Gastroesophageal sphincter (tissue), 4 donors: Measurements from ENCODE around the gene CCDC146. TPM values are rescaled to one million over a fixed set of nuclear protein-coding genes. Genes with fewer than 3 reads are reported as not detected.
"Not testable (repeated sequence)": the region's sequence is repeated elsewhere in the genome, so short reads cannot be mapped to it uniquely, and the experiment has no call there.

Source experiments
- ATAC-seq: fragments of 150-250 bp; one replicate; pipeline ENCODE4 v1.9.1; 2016; ENCODE audit warnings: mild to moderate bottlenecking, moderate library complexity
- H3K27ac ChIP-seq, 4 donors: fragments of 200-600 bp; sonication (generic) in 3 of 4; 1 replicate in 3 of 4; 2 replicates in 1 of 4; pipeline ENCODE4 v1.5.1; 2016 to 2019
- H3K27me3 ChIP-seq: fragments of 200-600 bp; sonication (generic); one replicate; pipeline ENCODE4 v1.5.1; 2019
- H3K36me3 ChIP-seq, 2 donors: fragments of 200-600 bp; sonication (generic); one replicate each; pipeline ENCODE4 v1.5.1; 2019; ENCODE audit warnings: control low read depth in 1 of 2
- H3K4me1 ChIP-seq, 3 donors: fragments of 200-600 bp; sonication (generic); 1 replicate in 2 of 3; 2 replicates in 1 of 3; pipeline ENCODE4 v1.5.1; 2016 to 2019; ENCODE audit warnings: control low read depth in 2 of 3
- H3K4me3 ChIP-seq, 2 donors: fragments of 200-600 bp; sonication (generic); one replicate each; pipeline ENCODE4 v1.5.1; 2019; ENCODE audit warnings: mild to moderate bottlenecking in 1 of 2, moderate library complexity in 1 of 2
- H3K9me3 ChIP-seq, 3 donors: fragments of 200-600 bp; sonication (generic); one replicate each; pipeline ENCODE4 v1.5.1; 2017 to 2019; ENCODE audit warnings: control low read depth in 2 of 3
- CTCF ChIP-seq, 4 experiments: fragments of 200-600 bp in 2 of 4; fragments of 450-650 bp in 2 of 4; sonication (generic) in 1 of 4; IDR thresholded peaks; one replicate each; pipeline ENCODE4 v1.5.1; 2017 to 2019; ENCODE audit warnings: antibody characterized with exemption in 4 of 4, mild to moderate bottlenecking in 2 of 4, moderate library complexity in 2 of 4
- WGBS, 2 donors: methylation state at CpG; one replicate each; pipeline ENCODE4 v1.1.5; 2018; ENCODE audit warnings: low coverage in 1 of 2; 5-methylcytosine and 5-hydroxymethylcytosine counted together
- total RNA-seq, 4 donors: library from RNA; depleted of rRNA; stranded (reverse); fragments of >200 nt; gene quantifications; one replicate each; pipeline ENCODE4 v1.1.0, GENCODE V29; 2016

CCDC146 gene
- total RNA-seq, 4 donors from 2014 or later: 8.7 to 29.3 (median 20.1) TPM

GRCh38 chr7:77107659-77108058 is 14.8 kb upstream of the CCDC146 start:
- peaks cover 0 to 40% (median 0%) of the 10 kb centered on the region in 3 donors for H3K4me1 ChIP-seq
- WGBS, 2 donors: no CpG with 5 or more reads among the region's 3 CpGs
- not testable (repeated sequence) for H3K27me3 ChIP-seq, H3K4me3 ChIP-seq, H3K36me3 ChIP-seq, H3K9me3 ChIP-seq, ATAC-seq
- H3K27ac ChIP-seq: peak overlapping the region in 3 of 4 donors; percentile 62 to 70 (median 68)

- ATAC-seq, H3K27ac ChIP-seq, H3K36me3 ChIP-seq, H3K27me3 ChIP-seq, H3K4me3 ChIP-seq, H3K9me3 ChIP-seq: not testable (repeated sequence)
- H3K4me1 ChIP-seq: peaks cover 0 to 40% (median 0%) of the 10 kb centered on the region in 3 donors
- 40 to 55% methylated on average over 1 of the region's 1 CpG for WGBS, 2 donors
Observed at GRCh38 chr7:77108362-77108761, 14.1 kb upstream of the CCDC146 start.

GRCh38 chr7:77112719-77113306 is 9.6 kb upstream of the CCDC146 start:
- H3K27me3 ChIP-seq, H3K9me3 ChIP-seq, ATAC-seq, H3K27ac ChIP-seq, H3K4me3 ChIP-seq: not testable (repeated sequence)
- peak in 3 of 4 experiments; percentile 15 to 35 (median 20) for TF ChIP-seq CTCF (IDR thresholded peaks at IDR 0.05)
- 19 to 28% methylated on average over 2 of the region's 2 CpGs for WGBS, 2 donors
- Histone ChIP-seq H3K36me3 (peaks cover 0 to 15% of the 10 kb centered on the region in 2 donors), H3K4me1 (peaks cover 0 to 32% (median 0%) of the 10 kb centered on the region in 3 donors)

GRCh38 chr7:77125486-77125885 is 3.1 kb downstream of the CCDC146 start:
- not testable (repeated sequence) for H3K36me3 ChIP-seq, H3K27me3 ChIP-seq, H3K4me3 ChIP-seq, ATAC-seq, H3K9me3 ChIP-seq
- Histone ChIP-seq H3K27ac (peak overlapping the region in 2 of 4 donors; percentile 47 to 78), H3K4me1 (peaks cover 0 to 33% (median 3%) of the 10 kb centered on the region in 3 donors)
- 0% methylated on average over 1 of the region's 1 CpG for WGBS, 2 donors
- TF ChIP-seq CTCF (IDR thresholded peaks at IDR 0.05): peak in 1 of 4 experiments; percentile 27

- Histone ChIP-seq H3K27ac (peak overlapping the region; percentile 40 to 78 (median 67)), H3K4me1 (peaks cover 0 to 24% (median 3%) of the 10 kb centered on the region in 3 donors)
- not testable (repeated sequence) for H3K27me3 ChIP-seq, ATAC-seq, H3K9me3 ChIP-seq, H3K4me3 ChIP-seq, H3K36me3 ChIP-seq
- WGBS, 2 donors: no CpG with 5 or more reads among the region's 9 CpGs
Observed at GRCh38 chr7:77127009-77127408, 4.6 kb downstream of the CCDC146 start.

GRCh38 chr7:77128582-77129410 is 6.4 kb downstream of the CCDC146 start:
- WGBS, 2 donors: 23 to 36% methylated on average over 3 to 4 of the region's 7 CpGs
- H3K9me3 ChIP-seq, H3K36me3 ChIP-seq, H3K27me3 ChIP-seq: not testable (repeated sequence)
- H3K4me1 ChIP-seq: peaks cover 0 to 24% (median 3%) of the 10 kb centered on the region in 3 donors
- peak overlapping the region in 3 of 4 donors; percentile 57 to 78 (median 74) for H3K27ac ChIP-seq
- peak; percentile 64 for ATAC-seq
- peak overlapping the region; percentile 3 to 28 for H3K4me3 ChIP-seq

GRCh38 chr7:77131781-77132180 is 9.4 kb downstream of the CCDC146 start:
- ATAC-seq, H3K9me3 ChIP-seq, H3K27me3 ChIP-seq, H3K27ac ChIP-seq, H3K4me3 ChIP-seq, H3K36me3 ChIP-seq: not testable (repeated sequence)
- peaks cover 0 to 11% (median 0%) of the 10 kb centered on the region in 3 donors for H3K4me1 ChIP-seq
- WGBS, 2 donors: 100% methylated on average over 1 of the region's 3 CpGs

GRCh38 chr7:77138668-77139067 is 16.3 kb downstream of the CCDC146 start:
- 64 to 82% methylated on average over 2 of the region's 2 CpGs for WGBS, 2 donors
- H3K4me3 ChIP-seq, H3K36me3 ChIP-seq, H3K4me1 ChIP-seq, H3K27me3 ChIP-seq, H3K9me3 ChIP-seq, ATAC-seq, H3K27ac ChIP-seq: not testable (repeated sequence)

GRCh38 chr7:77140291-77140690 is 17.9 kb downstream of the CCDC146 start:
- ATAC-seq, H3K9me3 ChIP-seq, H3K4me1 ChIP-seq, H3K27me3 ChIP-seq, H3K27ac ChIP-seq, H3K4me3 ChIP-seq, H3K36me3 ChIP-seq: not testable (repeated sequence)
- WGBS, 2 donors: 70% methylated on average over 3 of the region's 4 CpGs; no CpG with 5 or more reads in 1 of the 2 donors

- H3K27me3 ChIP-seq, H3K9me3 ChIP-seq: not testable (repeated sequence)
Observed at GRCh38 chr7:77152232-77152631, 29.8 kb downstream of the CCDC146 start.

GRCh38 chr7:77154917-77155464 is 32.6 kb downstream of the CCDC146 start:
- H3K36me3 ChIP-seq, H3K9me3 ChIP-seq, H3K27me3 ChIP-seq, H3K4me3 ChIP-seq: not testable (repeated sequence)
- WGBS, 2 donors: 20 to 58% methylated on average over 1 to 2 of the region's 3 CpGs
- Histone ChIP-seq H3K4me1 (peaks cover 0 to 18% (median 3%) of the 10 kb centered on the region in 3 donors), H3K27ac (peak overlapping the region in 2 of 4 donors; percentile 44 to 61)
- peak; percentile 40 for ATAC-seq

More at GRCh38 chr7:77152232-77152631, 29.8 kb downstream of the CCDC146 start:
- not testable (repeated sequence) for H3K36me3 ChIP-seq, H3K4me3 ChIP-seq, ATAC-seq
- Histone ChIP-seq H3K27ac (peak overlapping the region in 1 of 4 donors; percentile 14), H3K4me1 (peaks cover 0 to 12% (median 0%) of the 10 kb centered on the region in 3 donors)
